GM21786 (cell line): ENCODE measurements around the gene NOL9.
"Not testable (repeated sequence)": the region's sequence is repeated elsewhere in the genome, so short reads cannot be mapped to it uniquely, and the experiment has no call there.

ENCODE experiments used
- ATAC-seq: cut with Tn5 transposase; IDR thresholded peaks from one replicate; pipeline ENCODE4 v1.9.1; 2021; ENCODE audit not compliant: unreplicated experiment

Gene NOL9

GRCh38 chr1:6554031-6554906, at the start of gene NOL9:
TSS of gene NOL9 (minus strand) at chr1:6554513. CDS start at chr1:6554502, 11 bp downstream.
- ATAC-seq, result peak; percentile 86

GRCh38 chr1:6603238-6603914, 49.1 kb upstream of the NOL9 start:
- peak; percentile 23 for ATAC-seq

- peak; percentile 41 for ATAC-seq
Measured at GRCh38 chr1:6602669-6603237, 48.4 kb upstream of the NOL9 start, which contains the start of gene KLHL21. TSS of gene KLHL21 (minus strand) at chr1:6602869. CDS start at chr1:6602817, 52 bp downstream.

- peak; percentile 25 for ATAC-seq
Measured at GRCh38 chr1:6601923-6602668, 47.8 kb upstream of the NOL9 start.

GRCh38 chr1:6601049-6601922, 47.0 kb upstream of the NOL9 start:
- peak; percentile 37 for ATAC-seq

GRCh38 chr1:6600410-6601048, 46.2 kb upstream of the NOL9 start:
- ATAC-seq, result no peak

- ATAC-seq, result not testable (repeated sequence)
Measured at GRCh38 chr1:6599991-6600390, 45.7 kb upstream of the NOL9 start.

- ATAC-seq, result no peak
Measured at GRCh38 chr1:6599141-6599975, 45.0 kb upstream of the NOL9 start.

- no peak for ATAC-seq
Measured at GRCh38 chr1:6597777-6598131, 43.4 kb upstream of the NOL9 start.

GRCh38 chr1:6596886-6597776, 42.8 kb upstream of the NOL9 start:
- no peak for ATAC-seq

GRCh38 chr1:6596351-6596750, 42.0 kb upstream of the NOL9 start:
- ATAC-seq, result no peak

GRCh38 chr1:6594977-6595740, 40.8 kb upstream of the NOL9 start:
- no peak for ATAC-seq

GRCh38 chr1:6593810-6594209, 39.5 kb upstream of the NOL9 start:
- no peak for ATAC-seq

- no peak for ATAC-seq
Measured at GRCh38 chr1:6592865-6593593, 38.7 kb upstream of the NOL9 start.

- no peak for ATAC-seq
Measured at GRCh38 chr1:6592441-6592840, 38.1 kb upstream of the NOL9 start.

- no peak for ATAC-seq
Measured at GRCh38 chr1:6591644-6592043, 37.3 kb upstream of the NOL9 start.
